Effector memory CD8-positive, alpha-beta T cell (primary cell): ENCODE results near the gene SIL1.

Experiments
- ATAC-seq: fragments of 150-1000 bp; cut with Tn5 transposase; replicated peaks from 2 replicates; pipeline ENCODE4 v1.10.0; 2021; ENCODE audit warnings: mild to moderate bottlenecking, moderate library complexity
- DNase-seq, 3 experiments: peaks; one replicate each; pipeline ENCODE4 v3.0.0; 2021
- H3K27ac Mint-ChIP-seq, 2 donors: one replicate each; pipeline ENCODE4 v1.8.0; 2022; ENCODE audit warnings: mild to moderate bottlenecking in 2 of 2, mixed read lengths in 2 of 2, moderate library complexity in 2 of 2
- H3K27me3 Mint-ChIP-seq, 2 donors: one replicate each; pipeline ENCODE4 v1.8.0; 2022; ENCODE audit warnings: mixed read lengths in 2 of 2
- H3K36me3 Mint-ChIP-seq: one replicate; pipeline ENCODE4 v1.8.0; 2022; ENCODE audit warnings: mild to moderate bottlenecking, moderate library complexity, mixed read lengths; ENCODE audit not compliant: insufficient read depth
- H3K4me1 Mint-ChIP-seq, 2 donors: one replicate each; pipeline ENCODE4 v1.8.0; 2022; ENCODE audit warnings: low read depth in 2 of 2, mixed read lengths in 2 of 2
- H3K4me3 Mint-ChIP-seq, 2 donors: one replicate each; pipeline ENCODE4 v1.8.0; 2022; ENCODE audit warnings: mild to moderate bottlenecking in 2 of 2, mixed read lengths in 2 of 2, moderate library complexity in 2 of 2
- H3K9me3 Mint-ChIP-seq, 2 donors: one replicate each; pipeline ENCODE4 v1.8.0; 2022; ENCODE audit warnings: mixed read lengths in 2 of 2

SIL1 gene

DNA sequence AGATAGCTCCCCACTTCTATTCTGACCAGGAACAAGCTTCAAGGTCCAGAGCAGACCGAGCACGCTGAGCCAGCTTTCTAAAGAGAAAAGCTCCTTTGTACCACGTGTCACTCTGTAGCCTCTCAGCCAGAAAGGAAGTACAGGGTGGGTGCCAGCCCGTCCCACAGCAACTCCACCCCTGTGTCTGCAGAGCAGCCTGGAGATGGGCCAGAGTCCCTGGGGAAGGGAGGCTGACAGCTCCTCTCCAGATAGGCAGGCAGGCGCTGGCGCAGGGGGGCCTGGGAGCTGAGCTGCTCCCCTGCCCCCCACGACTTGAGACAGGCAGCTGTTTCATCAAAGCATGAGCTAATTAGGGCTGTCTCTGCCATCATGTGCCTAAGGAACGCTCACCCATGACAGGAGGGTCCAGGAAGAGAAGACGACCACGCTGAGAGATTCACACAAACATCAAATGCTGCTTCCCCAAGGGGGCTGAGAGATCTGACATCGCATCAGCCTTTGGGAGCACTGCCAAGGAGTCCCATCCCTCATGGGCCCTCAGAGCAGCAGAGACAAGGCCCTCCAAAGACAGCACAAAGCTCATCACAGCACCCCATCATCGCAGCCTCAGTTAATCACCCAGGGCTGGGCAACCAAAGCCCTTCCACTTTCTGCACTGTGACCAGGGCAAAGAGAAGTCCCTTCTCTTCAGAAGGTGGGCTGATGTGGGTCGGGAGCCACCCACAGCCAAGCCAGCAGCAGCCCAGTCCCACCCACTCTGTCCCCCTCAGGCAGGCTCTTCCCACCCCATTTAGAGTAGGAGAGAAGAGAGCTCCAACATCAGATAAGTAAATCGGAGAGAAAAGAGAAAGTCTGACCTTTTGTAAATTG lies 244.5 kb downstream of the SIL1 start:
- no peak for DNase-seq
- Mint-ChIP-seq H3K4me3 (peak overlapping the region; percentile 35 to 54), H3K36me3 (peaks cover 3% of the 10 kb centered on the region), H3K4me1 (peaks cover 18 to 28% of the 10 kb centered on the region in 2 donors), H3K27ac (peak overlapping the region; percentile 82 to 84), H3K27me3 (no peaks in the 10 kb centered on the region), H3K9me3 (no peaks in the 10 kb centered on the region)
- ATAC-seq, result peak; percentile 79

GRCh38 chr5:138952962-138953361 lies 245.2 kb downstream of the SIL1 start:
- Mint-ChIP-seq H3K9me3 (no peaks in the 10 kb centered on the region), H3K27ac (peak overlapping the region; percentile 82 to 84), H3K4me3 (peak overlapping the region; percentile 35 to 54), H3K27me3 (no peaks in the 10 kb centered on the region), H3K36me3 (peaks cover 3% of the 10 kb centered on the region), H3K4me1 (peaks cover 18 to 28% of the 10 kb centered on the region in 2 donors)
- no peak for DNase-seq
- peak; percentile 17 for ATAC-seq

GRCh38 chr5:138951986-138952735 lies 246.0 kb downstream of the SIL1 start:
- peaks cover 3% of the 10 kb centered on the region for H3K36me3 Mint-ChIP-seq
- DNase-seq (no peak), ATAC-seq (no peak)
- H3K27me3 Mint-ChIP-seq, result no peaks in the 10 kb centered on the region
- no peak overlapping the region for H3K4me3 Mint-ChIP-seq
- H3K4me1 Mint-ChIP-seq, result peaks cover 18 to 28% of the 10 kb centered on the region in 2 donors
- no peaks in the 10 kb centered on the region for H3K9me3 Mint-ChIP-seq
- peak overlapping the region in 1 of 2 donors; percentile 84 for H3K27ac Mint-ChIP-seq

DNA sequence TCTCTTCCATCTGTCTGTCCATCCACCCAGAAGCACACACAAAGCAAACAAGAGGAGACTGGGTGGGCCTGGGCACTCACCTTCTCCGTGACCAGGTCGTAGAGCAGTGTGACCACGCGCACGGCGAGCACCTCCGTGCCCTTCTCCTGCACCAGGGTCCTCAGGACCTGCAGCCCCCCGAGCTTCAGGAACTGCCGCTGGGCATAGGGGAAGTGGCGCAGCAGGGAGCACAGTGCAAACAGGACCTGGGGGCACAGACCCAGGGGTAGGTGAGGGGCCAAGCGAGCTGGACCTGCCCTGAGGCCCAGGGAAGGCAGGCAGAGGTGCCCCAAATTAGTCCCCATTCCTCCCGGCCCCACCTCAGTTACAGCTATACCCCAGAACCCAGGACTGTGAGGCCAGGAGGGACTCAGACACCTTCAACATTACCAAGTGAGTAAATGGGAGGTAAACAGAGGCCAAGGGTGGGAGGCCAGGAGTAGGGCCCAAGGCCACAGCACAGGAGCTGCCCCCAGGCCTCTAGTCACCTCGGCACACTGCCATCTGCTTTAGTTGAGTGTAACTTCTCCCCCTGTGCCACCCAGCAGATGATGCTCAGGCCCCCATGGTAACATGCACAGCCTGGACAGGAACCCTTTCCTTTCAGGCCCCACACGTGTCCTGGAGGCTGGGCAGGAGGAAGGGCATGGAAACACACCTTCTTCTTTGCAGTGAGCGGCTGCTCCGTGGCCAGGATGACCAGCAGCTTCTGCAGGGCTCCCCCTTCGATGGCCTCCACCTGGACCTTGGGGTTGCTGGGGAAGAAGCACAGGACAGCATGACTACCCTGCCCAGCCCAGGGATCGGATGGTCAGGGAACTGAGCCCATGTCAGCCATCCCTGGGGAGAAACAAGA lies 246.8 kb downstream of the SIL1 start:
- Mint-ChIP-seq H3K27me3 (no peaks in the 10 kb centered on the region), H3K4me1 (peaks cover 18 to 28% of the 10 kb centered on the region in 2 donors), H3K4me3 (no peak overlapping the region), H3K27ac (peak overlapping the region in 1 of 2 donors; percentile 32), H3K36me3 (peaks cover 3% of the 10 kb centered on the region), H3K9me3 (no peaks in the 10 kb centered on the region)
- ATAC-seq (no peak), DNase-seq (no peak)

GRCh38 chr5:138950421-138951031 lies 247.6 kb downstream of the SIL1 start:
- H3K36me3 Mint-ChIP-seq, result peaks cover 3% of the 10 kb centered on the region
- ATAC-seq, result no peak
- H3K4me3 Mint-ChIP-seq, result no peak overlapping the region
- H3K4me1 Mint-ChIP-seq, result peaks cover 18 to 28% of the 10 kb centered on the region in 2 donors
- no peak for DNase-seq
- no peaks in the 10 kb centered on the region for H3K9me3 Mint-ChIP-seq
- H3K27me3 Mint-ChIP-seq, result no peaks in the 10 kb centered on the region
- H3K27ac Mint-ChIP-seq, result peak overlapping the region in 1 of 2 donors; percentile 32

DNA sequence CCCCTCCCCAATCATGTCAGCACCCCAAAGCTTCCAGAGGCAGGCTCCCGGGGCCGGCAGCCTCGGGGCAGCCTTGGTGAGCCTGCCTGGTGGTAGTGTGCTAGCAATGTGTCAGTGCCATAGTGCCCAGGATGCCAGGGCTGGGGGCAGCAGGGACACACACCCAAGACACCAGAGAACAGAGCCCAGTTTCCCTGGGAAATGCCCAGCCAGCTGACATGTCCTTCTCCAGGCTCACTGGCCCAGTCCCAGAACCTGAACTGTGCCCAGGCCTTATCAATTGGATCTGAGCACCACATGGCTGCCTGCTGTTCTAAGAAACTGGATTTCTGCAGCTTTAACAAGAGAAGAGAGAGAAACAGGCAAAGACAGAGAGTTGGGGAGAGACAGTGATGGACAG lies 248.2 kb downstream of the SIL1 start:
- no peak overlapping the region for H3K4me3 Mint-ChIP-seq
- peak overlapping the region in 1 of 2 donors; percentile 18 for H3K27ac Mint-ChIP-seq
- ATAC-seq, result no peak

DNA sequence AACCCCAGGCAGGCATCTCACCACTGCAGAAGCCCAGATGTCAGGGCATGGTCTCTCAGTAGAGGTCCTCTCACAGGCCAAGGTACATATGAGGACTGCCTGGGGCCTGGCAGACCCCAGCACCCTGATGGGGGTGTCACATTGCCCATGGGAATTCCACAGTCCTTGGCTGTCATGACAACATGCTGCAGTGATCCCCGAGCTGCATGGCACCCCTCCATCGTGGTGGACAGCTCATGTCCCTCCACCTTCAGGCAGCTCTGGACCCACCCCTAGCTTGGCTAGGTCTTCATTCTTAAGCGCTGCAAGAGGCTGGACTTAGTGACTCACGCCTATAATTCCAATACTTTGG lies 249.0 kb downstream of the SIL1 start:
- Mint-ChIP-seq H3K27ac (no peak overlapping the region), H3K4me3 (no peak overlapping the region), H3K9me3 (no peaks in the 10 kb centered on the region), H3K4me1 (peaks cover 18 to 26% of the 10 kb centered on the region in 2 donors), H3K36me3 (peaks cover 3% of the 10 kb centered on the region), H3K27me3 (no peaks in the 10 kb centered on the region)
- ATAC-seq, result no peak
- DNase-seq, result no peak

More for the DNA sequence above, 248.2 kb downstream of the SIL1 start:
- no peak for DNase-seq
- Mint-ChIP-seq H3K36me3 (peaks cover 3% of the 10 kb centered on the region), H3K9me3 (no peaks in the 10 kb centered on the region), H3K27me3 (no peaks in the 10 kb centered on the region), H3K4me1 (peaks cover 18 to 29% of the 10 kb centered on the region in 2 donors)

GRCh38 chr5:138948471-138949222 lies 249.5 kb downstream of the SIL1 start:
- Mint-ChIP-seq H3K4me1 (peaks cover 14 to 24% of the 10 kb centered on the region in 2 donors), H3K36me3 (peaks cover 3% of the 10 kb centered on the region), H3K27ac (peak overlapping the region in 1 of 2 donors; percentile 32), H3K4me3 (no peak overlapping the region), H3K27me3 (no peaks in the 10 kb centered on the region), H3K9me3 (no peaks in the 10 kb centered on the region)
- DNase-seq (no peak), ATAC-seq (no peak)

- Mint-ChIP-seq H3K9me3 (no peaks in the 10 kb centered on the region), H3K4me1 (peaks cover 6 to 15% of the 10 kb centered on the region in 2 donors), H3K27ac (peak overlapping the region; percentile 32 to 42), H3K4me3 (no peak overlapping the region), H3K27me3 (no peaks in the 10 kb centered on the region), H3K36me3 (no peaks in the 10 kb centered on the region)
- ATAC-seq (no peak), DNase-seq (no peak)
Observed at GRCh38 chr5:138947780-138948179, 250.4 kb downstream of the SIL1 start.

GRCh38 chr5:138946831-138947560 lies 251.2 kb downstream of the SIL1 start:
- no peak for ATAC-seq
- no peak overlapping the region for H3K4me3 Mint-ChIP-seq

DNA sequence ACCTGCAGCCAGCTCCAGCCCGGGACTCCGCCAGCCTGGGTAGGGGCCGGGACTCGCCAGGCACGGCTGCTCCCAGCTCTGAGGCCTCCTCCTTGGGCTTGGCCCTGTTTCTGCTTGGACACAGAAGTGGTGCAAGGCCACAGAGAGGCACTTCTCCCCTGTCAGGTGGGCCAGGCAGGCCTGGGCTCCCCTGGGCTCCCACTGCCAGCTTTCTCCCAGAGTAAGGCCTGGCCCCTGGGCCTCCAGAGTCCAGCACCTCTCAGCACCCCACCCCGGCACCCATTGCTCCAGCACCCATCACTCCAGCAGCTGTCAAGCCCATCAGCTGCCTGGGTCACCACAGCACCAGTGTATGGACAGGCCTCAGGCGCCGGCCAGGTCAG lies 251.9 kb downstream of the SIL1 start:
- H3K27ac Mint-ChIP-seq, result no peak overlapping the region
- no peaks in the 10 kb centered on the region for H3K9me3 Mint-ChIP-seq
- DNase-seq (no peak), ATAC-seq (no peak)
- H3K4me3 Mint-ChIP-seq, result no peak overlapping the region
- peaks cover 3 to 8% of the 10 kb centered on the region in 2 donors for H3K4me1 Mint-ChIP-seq
- H3K36me3 Mint-ChIP-seq, result no peaks in the 10 kb centered on the region
- no peaks in the 10 kb centered on the region for H3K27me3 Mint-ChIP-seq

More at GRCh38 chr5:138946831-138947560, 251.2 kb downstream of the SIL1 start:
- Mint-ChIP-seq H3K4me1 (peaks cover 3 to 8% of the 10 kb centered on the region in 2 donors), H3K27ac (no peak overlapping the region), H3K9me3 (no peaks in the 10 kb centered on the region), H3K36me3 (no peaks in the 10 kb centered on the region), H3K27me3 (no peaks in the 10 kb centered on the region)
- no peak for DNase-seq
